WTC11 (cell line): Measurements from ENCODE around the gene OLFML2B. TPM values are rescaled to one million over a fixed set of nuclear protein-coding genes. Genes with fewer than 3 reads are reported as not detected.
"Not testable (repeated sequence)": the region's sequence is repeated elsewhere in the genome, so short reads cannot be mapped to it uniquely, and the experiment has no call there.

Experiments used
- ATAC-seq: fragments of 200-7000 bp; cut with Tn5 transposase; 2 replicates; pipeline ENCODE4 v1.10.0; 2021; ENCODE audit warnings: mild to moderate bottlenecking, moderate library complexity
- CTCF ChIA-PET: fragments of 300-600 bp; sonication (Branson Sonifier 250); formaldehyde crosslinking; loops from one replicate; lab custom pipeline; 2021; ENCODE audit warnings: antibody characterized with exemption; lab: Charles Lee
- POLR2A ChIA-PET: fragments of 350-600 bp; sonication (Branson Sonifier 250); formaldehyde crosslinking; loops from one replicate; lab custom pipeline; 2021; ENCODE audit warnings: antibody characterized with exemption; lab: Charles Lee
- DNase-seq: peaks from one replicate; pipeline ENCODE4 v3.0.0; 2021; ENCODE audit warnings: low spot score
- H3K27ac Mint-ChIP-seq: 2 replicates; pipeline ENCODE4 v1.8.0; 2021; ENCODE audit warnings: mixed read lengths
- H3K27me3 Mint-ChIP-seq: 2 replicates; pipeline ENCODE4 v1.8.0; 2021; ENCODE audit warnings: low read depth, mild to moderate bottlenecking, moderate library complexity, mixed read lengths
- H3K36me3 Mint-ChIP-seq: 2 replicates; pipeline ENCODE4 v1.8.0; 2021; ENCODE audit warnings: mixed read lengths
- H3K4me1 Mint-ChIP-seq: 2 replicates; pipeline ENCODE4 v1.8.0; 2022; ENCODE audit warnings: mixed read lengths
- H3K4me3 Mint-ChIP-seq: 2 replicates; pipeline ENCODE4 v1.8.0; 2021; ENCODE audit warnings: mild to moderate bottlenecking, moderate library complexity, mixed read lengths
- H3K9me3 Mint-ChIP-seq: 2 replicates; pipeline ENCODE4 v1.8.0; 2021; ENCODE audit warnings: mixed read lengths
- ATF6 ChIP-seq: sonication (generic); formaldehyde crosslinking; IDR thresholded peaks from 2 replicates; pipeline ENCODE4 v1.8.1; 2023; ENCODE audit warnings: mild to moderate bottlenecking, missing genetic modification reagents
- GTF2I ChIP-seq: fragments of 250-450 bp; sonication (Bioruptor Pico); conservative IDR thresholded peaks from 2 replicates; pipeline ENCODE4 v1.4.0; 2021; ENCODE audit warnings: mild to moderate bottlenecking
- PRDM15 ChIP-seq: sonication (generic); formaldehyde crosslinking; IDR thresholded peaks from 2 replicates; pipeline ENCODE4 v1.8.0; 2022; ENCODE audit warnings: missing genetic modification reagents
- RELA ChIP-seq: sonication (generic); formaldehyde crosslinking; IDR thresholded peaks from 2 replicates; pipeline ENCODE4 v1.8.1; 2022; ENCODE audit warnings: missing genetic modification reagents, mild to moderate bottlenecking, borderline replicate concordance
- RORB ChIP-seq: fragments of 250-450 bp; sonication (Bioruptor Pico); IDR thresholded peaks from 2 replicates; pipeline ENCODE4 v1.9.0; 2021; ENCODE audit warnings: mild to moderate bottlenecking
- SMAD3 ChIP-seq: sonication (generic); formaldehyde crosslinking; IDR thresholded peaks from 2 replicates; pipeline ENCODE4 v1.8.0; 2022; ENCODE audit warnings: missing genetic modification reagents, mild to moderate bottlenecking, borderline replicate concordance
- USF1 ChIP-seq: sonication (generic); formaldehyde crosslinking; IDR thresholded peaks from 2 replicates; pipeline ENCODE4 v1.8.0; 2022; ENCODE audit warnings: mild to moderate bottlenecking, missing genetic modification reagents
- ZNF138 ChIP-seq: sonication (generic); formaldehyde crosslinking; conservative IDR thresholded peaks from 2 replicates; pipeline ENCODE4 v1.8.1; 2022; ENCODE audit warnings: mild to moderate bottlenecking, moderate library complexity, missing genetic modification reagents
- ZNF532 ChIP-seq: fragments of 250-450 bp; sonication (Bioruptor Pico); IDR thresholded peaks from 2 replicates; pipeline ENCODE4 v1.9.0; 2021; ENCODE audit warnings: mild to moderate bottlenecking, borderline replicate concordance
- ZSCAN18 ChIP-seq: fragments of 250-450 bp; sonication (Bioruptor Pico); IDR thresholded peaks from 2 replicates; pipeline ENCODE4 v2.1.2; 2022; ENCODE audit warnings: mild to moderate bottlenecking, moderate library complexity
- total RNA-seq: library from RNA; stranded (reverse); gene quantifications from 3 replicates; pipeline ENCODE4 v1.2.3, GENCODE V29; 2021

OLFML2B gene
- total RNA-seq, 1 experiment from 2014 or later = 4.9 TPM

- no peak for TF ChIP-seq PRDM15 (CRISPR knock-in tag)
Observed at GRCh38 chr1:162056043-162056442, 32.4 kb upstream of the OLFML2B start (continued).

- CTCF ChIA-PET = interaction anchor here (0.6 to 1.6 kb wide), 2 partner anchors 245 to 320 kb away, joined by 3 read pairs; no protein-coding TSS in a partner anchor
- H3K9me3 Mint-ChIP-seq = peaks cover 6% of the 10 kb centered on the region
- TF ChIP-seq ATF6 (CRISPR knock-in tag) (no peak), GTF2I (CRISPR knock-in tag) (no peak), RORB (CRISPR knock-in tag) (no peak), SMAD3 (CRISPR knock-in tag) (no peak), ZNF532 (no peak), RELA (CRISPR knock-in tag) (no peak), ZSCAN18 (CRISPR knock-in tag) (no peak), ZNF138 (CRISPR knock-in tag) (no peak), USF1 (CRISPR knock-in tag) (no peak)
- no peak overlapping the region for H3K27ac Mint-ChIP-seq
- H3K4me3 Mint-ChIP-seq = no peak overlapping the region
- POLR2A ChIA-PET = no interaction called here
- H3K36me3 Mint-ChIP-seq = no peaks in the 10 kb centered on the region
- H3K27me3 Mint-ChIP-seq = peaks cover 7% of the 10 kb centered on the region; the same call in 1 of the 2 replicates
- peaks cover 4% of the 10 kb centered on the region; the same call in 1 of the 2 replicates for H3K4me1 Mint-ChIP-seq
- ATAC-seq (no peak), DNase-seq (no peak)
Observed at GRCh38 chr1:162055062-162055461, 31.4 kb upstream of the OLFML2B start.

GRCh38 chr1:162053949-162054348 is 30.3 kb upstream of the OLFML2B start:
- CTCF ChIA-PET = interaction anchor here (1.6 kb wide), 1 partner anchor 246 kb away, joined by 3 read pairs; no protein-coding TSS in a partner anchor
- ATAC-seq, H3K9me3 Mint-ChIP-seq, H3K36me3 Mint-ChIP-seq, H3K27ac Mint-ChIP-seq, DNase-seq, POLR2A ChIA-PET, H3K4me1 Mint-ChIP-seq, H3K4me3 Mint-ChIP-seq: not testable (repeated sequence)
- peaks cover 13% of the 10 kb centered on the region; the same call in 1 of the 2 replicates for H3K27me3 Mint-ChIP-seq
